ENCODE data around the gene PCK1. TPM values are rescaled to one million over a fixed set of nuclear protein-coding genes. Genes with fewer than 3 reads are reported as not detected.

PCK1 gene
- total RNA-seq, 1 donor, result not detected

- H2AFZ ChIP-seq (ENCODE audit: low read length), result no peak overlapping the region
- H3K9me3 ChIP-seq (ENCODE audit: low read depth, low read length), result no peaks in the 10 kb centered on the region
- H3K27me3 ChIP-seq (ENCODE audit: insufficient read depth, low read length), result peaks cover 35% of the 10 kb centered on the region
- no peak overlapping the region for H3K4me3 ChIP-seq (ENCODE audit: insufficient read depth, low read length)
- no peaks in the 10 kb centered on the region for H3K79me2 ChIP-seq (ENCODE audit: insufficient read depth, low read length)
- H3K27ac ChIP-seq (ENCODE audit: low read depth, low read length), result no peak overlapping the region
- no peaks in the 10 kb centered on the region for H4K20me1 ChIP-seq (ENCODE audit: insufficient read depth, low read length)
- TF ChIP-seq CTCF (IDR thresholded peaks at IDR 0.05; ENCODE audit: extremely low read depth, low read depth, low read length), result no peak
- no peaks in the 10 kb centered on the region for H3K4me1 ChIP-seq (ENCODE audit: insufficient read depth, low read length)
- DNase-seq (ENCODE audit: insufficient read length, low spot score, missing footprints), result no peak
- no peaks in the 10 kb centered on the region for H3K36me3 ChIP-seq (ENCODE audit: insufficient read depth, low read length)
- no peak overlapping the region for H3K4me2 ChIP-seq (ENCODE audit: insufficient read depth, low read length)
These were observed 7.4 kb upstream of the PCK1 start for GRCh38 chr20:57553376-57554018.

DNA sequence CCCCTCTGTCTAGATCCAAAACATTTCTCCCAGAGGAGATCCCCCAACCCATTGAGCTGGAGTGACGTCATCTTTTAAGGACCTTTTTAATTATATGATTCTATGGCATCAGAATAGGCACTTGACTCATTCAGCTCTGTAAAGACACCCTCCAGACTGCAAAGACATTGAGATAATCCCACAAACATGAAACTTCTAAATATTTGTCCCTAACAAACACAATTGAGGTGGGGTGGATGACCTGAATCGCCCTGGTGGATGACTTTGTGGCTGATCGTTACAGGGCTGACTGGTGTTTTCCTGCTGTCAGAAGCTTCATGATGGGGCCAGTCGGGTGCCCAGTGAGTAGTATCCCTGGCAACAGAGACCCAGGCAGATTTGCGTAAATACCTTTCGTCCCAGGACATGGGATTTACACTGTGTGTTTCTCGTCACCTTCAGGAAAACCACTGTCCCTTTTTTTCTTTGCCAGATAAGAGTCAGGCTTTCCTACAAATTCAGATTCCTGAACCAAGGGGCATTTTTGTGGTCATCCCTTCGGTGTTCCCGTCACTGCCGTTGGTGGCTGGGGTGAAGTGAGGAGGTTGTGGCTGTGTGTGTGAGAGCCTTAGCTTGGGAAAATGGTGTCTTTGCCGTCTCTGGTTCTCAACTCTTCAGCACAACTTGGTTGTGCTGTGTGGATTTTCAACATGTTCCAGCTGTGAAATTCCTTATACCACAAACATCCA lies 5.3 kb upstream of the PCK1 start:
- Histone ChIP-seq H4K20me1 (ENCODE audit: insufficient read depth, low read length) (no peaks in the 10 kb centered on the region), H3K27me3 (ENCODE audit: insufficient read depth, low read length) (peaks cover 44% of the 10 kb centered on the region), H3K79me2 (ENCODE audit: insufficient read depth, low read length) (no peaks in the 10 kb centered on the region), H2AFZ (ENCODE audit: low read length) (no peak overlapping the region), H3K4me2 (ENCODE audit: insufficient read depth, low read length) (no peak overlapping the region), H3K9me3 (ENCODE audit: low read depth, low read length) (no peaks in the 10 kb centered on the region), H3K4me1 (ENCODE audit: insufficient read depth, low read length) (no peaks in the 10 kb centered on the region), H3K36me3 (ENCODE audit: insufficient read depth, low read length) (no peaks in the 10 kb centered on the region), H3K4me3 (ENCODE audit: insufficient read depth, low read length) (no peak overlapping the region), H3K27ac (ENCODE audit: low read depth, low read length) (no peak overlapping the region)
- DNase-seq (ENCODE audit: insufficient read length, low spot score, missing footprints), result no peak
- no peak for TF ChIP-seq CTCF (IDR thresholded peaks at IDR 0.05; ENCODE audit: extremely low read depth, low read depth, low read length)

DNA sequence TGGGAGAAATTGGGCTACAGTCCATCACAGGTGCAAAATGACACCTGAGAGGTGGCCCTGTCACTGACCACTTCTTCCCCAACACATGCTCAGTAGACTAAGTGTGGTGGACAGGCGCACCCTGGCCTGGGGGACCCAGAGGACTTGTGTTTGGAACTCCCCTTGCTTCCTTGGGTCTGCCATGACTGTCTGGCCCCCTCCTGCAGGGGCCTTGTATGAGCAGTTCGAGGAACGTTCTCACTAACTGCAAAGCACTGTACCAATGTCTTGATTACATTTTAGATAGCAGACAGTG lies 4.0 kb upstream of the PCK1 start:
- TF ChIP-seq CTCF (IDR thresholded peaks at IDR 0.05; ENCODE audit: extremely low read depth, low read depth, low read length), result no peak
- H3K27ac ChIP-seq (ENCODE audit: low read depth, low read length), result no peak overlapping the region

GRCh38 chr20:57557926-57558613 lies 2.8 kb upstream of the PCK1 start:
- Histone ChIP-seq H3K27me3 (ENCODE audit: insufficient read depth, low read length) (peaks cover 37% of the 10 kb centered on the region), H3K4me1 (ENCODE audit: insufficient read depth, low read length) (no peaks in the 10 kb centered on the region), H3K9me3 (ENCODE audit: low read depth, low read length) (no peaks in the 10 kb centered on the region), H3K27ac (ENCODE audit: low read depth, low read length) (no peak overlapping the region), H3K36me3 (ENCODE audit: insufficient read depth, low read length) (no peaks in the 10 kb centered on the region), H3K4me2 (ENCODE audit: insufficient read depth, low read length) (no peak overlapping the region), H4K20me1 (ENCODE audit: insufficient read depth, low read length) (no peaks in the 10 kb centered on the region), H3K79me2 (ENCODE audit: insufficient read depth, low read length) (no peaks in the 10 kb centered on the region), H3K4me3 (ENCODE audit: insufficient read depth, low read length) (no peak overlapping the region), H2AFZ (ENCODE audit: low read length) (no peak overlapping the region)
- DNase-seq (ENCODE audit: insufficient read length, low spot score, missing footprints), result no peak
- no peak for TF ChIP-seq CTCF (IDR thresholded peaks at IDR 0.05; ENCODE audit: extremely low read depth, low read depth, low read length)

More for the DNA sequence above, 4.0 kb upstream of the PCK1 start:
- Histone ChIP-seq H4K20me1 (ENCODE audit: insufficient read depth, low read length) (no peaks in the 10 kb centered on the region), H3K79me2 (ENCODE audit: insufficient read depth, low read length) (no peaks in the 10 kb centered on the region), H3K4me2 (ENCODE audit: insufficient read depth, low read length) (no peak overlapping the region), H3K4me1 (ENCODE audit: insufficient read depth, low read length) (no peaks in the 10 kb centered on the region), H3K4me3 (ENCODE audit: insufficient read depth, low read length) (no peak overlapping the region), H3K9me3 (ENCODE audit: low read depth, low read length) (no peaks in the 10 kb centered on the region), H3K27me3 (ENCODE audit: insufficient read depth, low read length) (peaks cover 40% of the 10 kb centered on the region), H2AFZ (ENCODE audit: low read length) (no peak overlapping the region), H3K36me3 (ENCODE audit: insufficient read depth, low read length) (no peaks in the 10 kb centered on the region)
- DNase-seq (ENCODE audit: insufficient read length, low spot score, missing footprints), result no peak
